WTC11 (cell line): Measurements from ENCODE around the gene RALA. TPM values are rescaled to one million over a fixed set of nuclear protein-coding genes. Genes with fewer than 3 reads are reported as not detected.

Experiments used
- ATAC-seq: fragments of 200-7000 bp; cut with Tn5 transposase; 2 replicates; pipeline ENCODE4 v1.10.0; 2021; ENCODE audit warnings: mild to moderate bottlenecking, moderate library complexity
- CTCF ChIA-PET: fragments of 300-600 bp; sonication (Branson Sonifier 250); formaldehyde crosslinking; loops from one replicate; lab custom pipeline; 2021; ENCODE audit warnings: antibody characterized with exemption; lab: Charles Lee
- POLR2A ChIA-PET: fragments of 350-600 bp; sonication (Branson Sonifier 250); formaldehyde crosslinking; loops from one replicate; lab custom pipeline; 2021; ENCODE audit warnings: antibody characterized with exemption; lab: Charles Lee
- DNase-seq: peaks from one replicate; pipeline ENCODE4 v3.0.0; 2021; ENCODE audit warnings: low spot score
- H3K27ac Mint-ChIP-seq: 2 replicates; pipeline ENCODE4 v1.8.0; 2021; ENCODE audit warnings: mixed read lengths
- H3K27me3 Mint-ChIP-seq: 2 replicates; pipeline ENCODE4 v1.8.0; 2021; ENCODE audit warnings: low read depth, mild to moderate bottlenecking, moderate library complexity, mixed read lengths
- H3K36me3 Mint-ChIP-seq: 2 replicates; pipeline ENCODE4 v1.8.0; 2021; ENCODE audit warnings: mixed read lengths
- H3K4me1 Mint-ChIP-seq: 2 replicates; pipeline ENCODE4 v1.8.0; 2022; ENCODE audit warnings: mixed read lengths
- H3K4me3 Mint-ChIP-seq: 2 replicates; pipeline ENCODE4 v1.8.0; 2021; ENCODE audit warnings: mild to moderate bottlenecking, moderate library complexity, mixed read lengths
- H3K9me3 Mint-ChIP-seq: 2 replicates; pipeline ENCODE4 v1.8.0; 2021; ENCODE audit warnings: mixed read lengths
- ATF6 ChIP-seq: sonication (generic); formaldehyde crosslinking; IDR thresholded peaks from 2 replicates; pipeline ENCODE4 v1.8.1; 2023; ENCODE audit warnings: mild to moderate bottlenecking, missing genetic modification reagents
- CDX4 ChIP-seq: fragments of 250-450 bp; sonication (Bioruptor Pico); IDR thresholded peaks from 2 replicates; pipeline ENCODE4 v1.9.0; 2021; ENCODE audit warnings: moderate library complexity, mild to moderate bottlenecking, inconsistent platforms, borderline replicate concordance
- ESRRA ChIP-seq: sonication (generic); formaldehyde crosslinking; IDR thresholded peaks from 2 replicates; pipeline ENCODE4 v1.8.1; 2022; ENCODE audit warnings: mild to moderate bottlenecking, missing genetic modification reagents, borderline replicate concordance
- FOXJ3 ChIP-seq: sonication (generic); formaldehyde crosslinking; IDR thresholded peaks from 2 replicates; pipeline ENCODE4 v1.9.0; 2021; ENCODE audit warnings: missing genetic modification reagents, mild to moderate bottlenecking, borderline replicate concordance
- FOXK1 ChIP-seq: sonication (generic); formaldehyde crosslinking; IDR thresholded peaks from 2 replicates; pipeline ENCODE4 v1.8.0; 2022; ENCODE audit warnings: mild to moderate bottlenecking, moderate library complexity, missing genetic modification reagents
- FOXP4 ChIP-seq: sonication (generic); formaldehyde crosslinking; IDR thresholded peaks from 2 replicates; pipeline ENCODE4 v1.8.0; 2022; ENCODE audit warnings: mild to moderate bottlenecking, missing genetic modification reagents
- HMGXB4 ChIP-seq: sonication (generic); formaldehyde crosslinking; IDR thresholded peaks from 2 replicates; pipeline ENCODE4 v1.8.1; 2023; ENCODE audit warnings: mild to moderate bottlenecking, moderate library complexity, missing genetic modification reagents
- IRF2 ChIP-seq: sonication (generic); formaldehyde crosslinking; IDR thresholded peaks from 2 replicates; pipeline ENCODE4 v1.8.0; 2022; ENCODE audit warnings: low read depth, missing genetic modification reagents, borderline replicate concordance
- MAX ChIP-seq: sonication (generic); formaldehyde crosslinking; IDR thresholded peaks from 2 replicates; pipeline ENCODE4 v1.8.0; 2022; ENCODE audit warnings: mild to moderate bottlenecking, missing genetic modification reagents
- RELA ChIP-seq: sonication (generic); formaldehyde crosslinking; IDR thresholded peaks from 2 replicates; pipeline ENCODE4 v1.8.1; 2022; ENCODE audit warnings: missing genetic modification reagents, mild to moderate bottlenecking, borderline replicate concordance
- SMAD3 ChIP-seq: sonication (generic); formaldehyde crosslinking; IDR thresholded peaks from 2 replicates; pipeline ENCODE4 v1.8.0; 2022; ENCODE audit warnings: missing genetic modification reagents, mild to moderate bottlenecking, borderline replicate concordance
- STAT6 ChIP-seq: sonication (generic); formaldehyde crosslinking; conservative IDR thresholded peaks from 2 replicates; pipeline ENCODE4 v1.8.1; 2023; ENCODE audit warnings: mild to moderate bottlenecking, low read depth, missing genetic modification reagents, moderate library complexity
- TEAD4 ChIP-seq: sonication (generic); formaldehyde crosslinking; IDR thresholded peaks from 2 replicates; pipeline ENCODE4 v1.8.0; 2022; ENCODE audit warnings: mild to moderate bottlenecking, missing genetic modification reagents
- TP53 ChIP-seq: sonication (generic); formaldehyde crosslinking; IDR thresholded peaks from 2 replicates; pipeline ENCODE4 v1.8.1; 2023; ENCODE audit warnings: mild to moderate bottlenecking, missing genetic modification reagents
- ZBTB21 ChIP-seq: sonication (generic); formaldehyde crosslinking; IDR thresholded peaks from 2 replicates; pipeline ENCODE4 v1.8.1; 2023; ENCODE audit warnings: mild to moderate bottlenecking, missing genetic modification reagents, borderline replicate concordance
- ZMAT4 ChIP-seq: fragments of 250-450 bp; sonication (Bioruptor Pico); IDR thresholded peaks from 2 replicates; pipeline ENCODE4 v1.9.0; 2021; ENCODE audit warnings: mild to moderate bottlenecking
- ZNF121 ChIP-seq: sonication (generic); formaldehyde crosslinking; IDR thresholded peaks from 2 replicates; pipeline ENCODE4 v1.8.0; 2023; ENCODE audit warnings: missing genetic modification reagents
- ZNF532 ChIP-seq: fragments of 250-450 bp; sonication (Bioruptor Pico); IDR thresholded peaks from 2 replicates; pipeline ENCODE4 v1.9.0; 2021; ENCODE audit warnings: mild to moderate bottlenecking, borderline replicate concordance
- ZSCAN18 ChIP-seq: fragments of 250-450 bp; sonication (Bioruptor Pico); IDR thresholded peaks from 2 replicates; pipeline ENCODE4 v2.1.2; 2022; ENCODE audit warnings: mild to moderate bottlenecking, moderate library complexity
- total RNA-seq: library from RNA; stranded (reverse); gene quantifications from 3 replicates; pipeline ENCODE4 v1.2.3, GENCODE V29; 2021

RALA gene
- total RNA-seq, 1 experiment from 2014 or later, result 57.3 TPM

- TF ChIP-seq ZNF532 (CRISPR knock-in tag), result no peak
- TF ChIP-seq FOXJ3, result no peak
- TF ChIP-seq FOXK1 (CRISPR knock-in tag), result no peak
- TF ChIP-seq MAX (CRISPR knock-in tag), result no peak
- no peak for TF ChIP-seq ZMAT4 (CRISPR knock-in tag)
Observed at GRCh38 chr7:39603924-39604323, 19.4 kb upstream of the RALA start (continued).

GRCh38 chr7:39605087-39605486 is 18.3 kb upstream of the RALA start:
- no peak for TF ChIP-seq HMGXB4 (CRISPR knock-in tag)
- TF ChIP-seq FOXP4, result no peak
- no peak for TF ChIP-seq STAT6 (CRISPR knock-in tag)
- TF ChIP-seq ATF6, result no peak
- TF ChIP-seq TEAD4 (CRISPR knock-in tag), result no peak
- TF ChIP-seq CDX4 (CRISPR knock-in tag), result no peak
- no peak for TF ChIP-seq ESRRA (CRISPR knock-in tag)
- no peak for TF ChIP-seq TP53 (CRISPR knock-in tag)
- TF ChIP-seq IRF2 (CRISPR knock-in tag), result no peak
- no peak for TF ChIP-seq ZSCAN18 (CRISPR knock-in tag)
- TF ChIP-seq MAX (CRISPR knock-in tag), result no peak
- no peak for TF ChIP-seq ZBTB21 (CRISPR knock-in tag)
- no peak for TF ChIP-seq ZNF121 (CRISPR knock-in tag)
- no peak for TF ChIP-seq RELA
- TF ChIP-seq SMAD3 (CRISPR knock-in tag), result no peak
- TF ChIP-seq, all 79 proteins: peak for 0
- H3K36me3 Mint-ChIP-seq, result no peaks in the 10 kb centered on the region
- POLR2A ChIA-PET, result interaction anchor here (0.9 kb wide), 1 partner anchor 18 kb away, joined by 3 read pairs; the partner anchor contains the start of gene RALA
- no peak overlapping the region for H3K27ac Mint-ChIP-seq
- peaks cover 14% of the 10 kb centered on the region for H3K9me3 Mint-ChIP-seq
- H3K27me3 Mint-ChIP-seq, result peaks cover 18% of the 10 kb centered on the region
- ATAC-seq (no peak), DNase-seq (no peak)
- peaks cover 15% of the 10 kb centered on the region for H3K4me1 Mint-ChIP-seq
- H3K4me3 Mint-ChIP-seq, result no peak overlapping the region
- CTCF ChIA-PET, result interaction anchor here (0.9 kb wide), 2 partner anchors 18 to 25 kb away, joined by 3 read pairs; partner anchors contain the start of gene RALA
